Measurements from ENCODE around the gene INTS11.

GRCh38 chr1:1355416-1355815 is 31.0 kb upstream of the INTS11 start:
- no peak for TF ChIP-seq CTCF (IDR thresholded peaks at IDR 0.05)
- no peak for TF ChIP-seq POLR2AphosphoS5 (IDR thresholded peaks at IDR 0.05)

Measured in prostate gland (tissue), 2 donors.